Posterior cingulate gyrus (tissue), 11 donors: Measurements from ENCODE around the gene CHST9.
A peak's percentile ranks its signal among the peaks of the same experiment; 100 is the strongest.
"Not testable (repeated sequence)": the region's sequence is repeated elsewhere in the genome, so short reads cannot be mapped to it uniquely, and the experiment has no call there.

Experiments used
- DNase-seq, 10 donors: peaks; one replicate each; pipeline versions ENCODE4 v3.0.0 to v3.0.0-alpha.2; 2020 to 2021; ENCODE audit warnings: mixed read lengths in 3 of 10
- intact Hi-C: fragments of 100-400 bp; cut with DNase I; formaldehyde crosslinking; loops from one replicate; pipeline ENCODE4 v1.15.1; 2023

The CHST9 gene, protein sequence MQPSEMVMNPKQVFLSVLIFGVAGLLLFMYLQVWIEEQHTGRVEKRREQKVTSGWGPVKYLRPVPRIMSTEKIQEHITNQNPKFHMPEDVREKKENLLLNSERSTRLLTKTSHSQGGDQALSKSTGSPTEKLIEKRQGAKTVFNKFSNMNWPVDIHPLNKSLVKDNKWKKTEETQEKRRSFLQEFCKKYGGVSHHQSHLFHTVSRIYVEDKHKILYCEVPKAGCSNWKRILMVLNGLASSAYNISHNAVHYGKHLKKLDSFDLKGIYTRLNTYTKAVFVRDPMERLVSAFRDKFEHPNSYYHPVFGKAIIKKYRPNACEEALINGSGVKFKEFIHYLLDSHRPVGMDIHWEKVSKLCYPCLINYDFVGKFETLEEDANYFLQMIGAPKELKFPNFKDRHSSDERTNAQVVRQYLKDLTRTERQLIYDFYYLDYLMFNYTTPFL

DNA sequence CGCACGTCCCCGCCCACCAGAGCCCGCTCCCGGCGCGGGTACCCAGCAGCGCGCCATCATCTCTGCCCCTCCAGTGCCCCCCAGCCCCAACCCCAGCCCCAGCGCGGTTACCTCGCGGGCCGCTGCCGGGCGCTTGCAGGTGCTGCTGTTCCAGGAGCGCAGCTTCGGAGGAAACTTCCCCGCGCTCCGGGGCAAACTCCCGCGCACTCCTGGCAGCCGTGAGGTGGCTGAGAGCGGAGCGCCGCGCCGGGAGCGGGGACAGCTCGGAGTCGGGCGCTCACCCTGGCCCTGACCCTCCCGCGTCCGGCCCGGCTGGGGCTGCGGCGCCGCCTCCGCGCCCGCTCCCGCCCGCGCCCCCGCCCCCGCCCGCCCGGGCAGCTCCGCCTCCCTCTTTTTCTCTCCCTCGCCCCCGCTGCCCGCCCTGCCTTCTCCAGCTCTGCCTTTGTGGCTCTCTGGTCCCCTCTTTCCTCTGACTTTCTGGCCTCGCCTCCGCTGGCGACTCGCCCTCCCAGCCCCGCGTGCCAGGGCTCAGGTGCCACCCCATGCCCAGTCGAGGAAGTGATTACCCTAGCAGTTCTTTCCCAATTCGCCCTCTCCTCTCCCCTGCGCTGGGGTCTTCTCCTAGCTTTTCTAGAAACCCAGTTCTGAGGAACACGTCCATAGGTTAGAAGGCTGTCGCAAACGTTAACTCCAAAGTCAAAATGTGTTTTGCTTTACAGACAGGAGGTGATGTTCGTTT is at the start of gene CHST9:
TSS of gene CHST9 (minus strand) at position 284 of the 739 bp plus-strand sequence. CDS start 42,499 bp downstream, outside the sequence.
- intact Hi-C loops, result no loop called here
- peak in 8 of 10 donors; percentile 15 to 89 (median 28) for DNase-seq

DNA sequence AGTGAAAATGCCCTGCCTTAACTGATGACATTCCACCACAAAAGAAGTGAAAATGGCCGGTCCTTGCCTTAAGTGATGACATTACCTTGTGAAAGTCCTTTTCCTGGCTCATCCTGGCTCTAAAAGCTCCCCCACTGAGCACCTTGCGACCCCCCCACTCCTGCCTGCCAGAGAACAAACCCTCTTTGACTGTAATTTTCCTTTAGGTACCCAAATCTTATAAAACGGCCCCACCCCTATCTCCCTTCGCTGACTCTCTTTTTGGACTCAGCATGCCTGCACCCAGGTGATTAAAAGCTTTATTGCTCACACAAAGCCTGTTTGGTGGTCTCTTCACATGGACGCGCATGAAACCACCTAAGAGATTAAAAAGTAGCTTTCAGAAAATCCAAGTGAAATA is 47.2 kb upstream of the CHST9 start:
- DNase-seq, intact Hi-C loops: not testable (repeated sequence)

DNA sequence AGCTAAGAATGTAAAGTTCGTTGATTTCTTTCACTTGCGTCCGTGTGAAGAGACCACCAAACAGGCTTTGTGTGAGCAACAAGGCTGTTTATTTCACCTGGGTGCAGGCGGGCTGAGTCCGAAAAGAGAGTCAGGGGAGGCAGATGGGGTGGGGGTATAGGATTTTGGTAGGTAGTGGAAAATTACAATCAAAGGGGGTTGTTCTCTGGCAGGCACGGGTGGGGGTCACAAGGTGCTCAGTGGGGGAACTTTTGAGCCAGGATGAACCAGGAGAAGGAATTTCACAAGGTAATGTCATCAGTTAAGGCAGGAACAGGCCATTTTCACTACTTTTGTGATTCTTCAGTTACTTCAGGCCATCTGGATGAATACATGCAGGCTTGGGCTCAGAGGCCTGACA is 46.6 kb upstream of the CHST9 start:
- DNase-seq, intact Hi-C loops: not testable (repeated sequence)

DNA sequence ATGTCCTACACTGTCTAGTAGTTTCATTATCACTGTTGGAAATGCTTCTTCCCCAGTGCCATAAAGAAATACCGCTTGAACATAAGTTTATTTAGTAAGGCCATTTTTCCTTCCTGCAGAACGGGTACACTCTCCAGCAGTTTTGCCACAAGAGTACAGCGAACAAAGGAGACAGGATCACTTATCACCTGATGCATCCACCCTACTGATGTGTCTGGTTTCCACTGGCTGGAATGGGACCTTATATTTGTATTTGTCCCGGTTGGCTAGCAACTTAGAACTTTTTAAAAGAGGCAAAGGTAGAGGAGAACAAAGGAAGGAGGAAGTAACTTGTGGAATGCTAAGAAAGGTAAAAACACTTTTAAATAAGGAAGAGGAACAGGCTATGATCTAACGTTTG is 46.1 kb upstream of the CHST9 start:
- intact Hi-C loops, result not testable (repeated sequence)

DNA sequence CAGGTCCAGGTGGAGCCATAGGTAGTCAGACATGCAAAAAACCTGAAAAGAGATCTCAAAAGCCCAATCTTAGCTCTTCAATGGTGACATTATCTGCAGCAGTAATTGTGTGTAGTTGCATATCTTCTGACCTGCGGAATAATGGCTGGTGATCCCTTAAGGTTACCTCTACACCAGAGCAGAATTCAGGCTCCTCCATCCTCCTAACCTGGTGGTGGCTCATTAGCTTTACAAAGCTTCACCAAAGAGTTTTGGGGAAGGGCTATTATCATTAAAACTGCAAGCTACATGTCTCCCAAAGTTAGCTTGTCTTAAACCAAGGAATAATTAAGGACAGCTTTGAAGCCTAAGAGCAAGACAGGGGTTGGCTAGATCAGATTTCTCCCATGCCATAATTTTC is 42.6 kb upstream of the CHST9 start:
- DNase-seq, result no peak
- intact Hi-C loops, result no loop called here

More for the DNA sequence above, 46.1 kb upstream of the CHST9 start:
- DNase-seq, result not testable (repeated sequence)

DNA sequence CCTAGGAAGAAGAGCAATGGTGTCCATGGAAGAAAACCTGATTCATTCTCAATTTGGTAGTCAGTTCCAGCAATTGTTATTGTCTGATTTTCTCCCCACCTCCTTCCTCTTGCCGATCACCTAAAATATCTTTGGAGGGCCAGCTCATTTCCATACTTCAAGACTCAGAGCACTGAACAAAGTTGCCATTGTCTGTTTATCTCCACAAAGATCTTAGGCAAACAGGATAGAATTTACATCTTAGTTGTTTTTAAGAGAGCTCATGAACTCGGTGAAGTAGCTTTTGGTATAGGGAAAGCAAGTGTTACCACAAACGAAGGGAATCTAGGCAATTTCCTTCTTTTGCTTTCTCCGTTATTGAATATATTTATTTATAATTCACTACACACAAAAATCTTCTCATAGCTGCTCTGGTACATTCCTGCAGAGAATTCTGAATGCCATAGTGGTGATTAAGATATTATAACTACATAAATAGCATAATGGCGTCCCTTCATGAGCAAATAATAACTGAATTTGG is 41.5 kb upstream of the CHST9 start:
- intact Hi-C loops, result no loop called here
- DNase-seq, result no peak

DNA sequence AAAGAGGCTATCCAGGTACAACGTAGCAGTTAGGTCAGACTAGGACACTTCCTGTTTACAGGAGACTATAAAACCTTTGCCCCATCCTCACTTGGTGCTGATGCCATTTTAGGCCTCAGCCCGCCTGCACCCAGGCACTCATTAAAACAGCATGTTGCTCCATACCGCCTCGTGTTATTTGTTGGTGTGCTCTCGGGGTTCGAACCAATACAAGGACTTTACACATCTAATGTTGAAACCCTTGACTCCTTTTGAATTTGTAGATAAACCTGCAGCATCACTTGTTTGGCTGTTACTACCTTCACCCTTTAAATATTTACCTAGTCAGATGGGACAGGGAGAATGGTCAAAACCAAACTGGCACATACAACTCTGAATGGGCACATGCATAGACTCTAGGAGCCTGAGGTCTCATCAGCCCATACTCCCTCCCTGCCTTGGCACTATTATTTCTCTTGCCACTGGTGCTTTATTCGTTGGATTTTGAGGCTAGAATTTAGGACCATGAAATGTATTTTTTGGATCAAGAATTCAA is 40.9 kb upstream of the CHST9 start:
- DNase-seq, result no peak
- intact Hi-C loops, result no loop called here

DNA sequence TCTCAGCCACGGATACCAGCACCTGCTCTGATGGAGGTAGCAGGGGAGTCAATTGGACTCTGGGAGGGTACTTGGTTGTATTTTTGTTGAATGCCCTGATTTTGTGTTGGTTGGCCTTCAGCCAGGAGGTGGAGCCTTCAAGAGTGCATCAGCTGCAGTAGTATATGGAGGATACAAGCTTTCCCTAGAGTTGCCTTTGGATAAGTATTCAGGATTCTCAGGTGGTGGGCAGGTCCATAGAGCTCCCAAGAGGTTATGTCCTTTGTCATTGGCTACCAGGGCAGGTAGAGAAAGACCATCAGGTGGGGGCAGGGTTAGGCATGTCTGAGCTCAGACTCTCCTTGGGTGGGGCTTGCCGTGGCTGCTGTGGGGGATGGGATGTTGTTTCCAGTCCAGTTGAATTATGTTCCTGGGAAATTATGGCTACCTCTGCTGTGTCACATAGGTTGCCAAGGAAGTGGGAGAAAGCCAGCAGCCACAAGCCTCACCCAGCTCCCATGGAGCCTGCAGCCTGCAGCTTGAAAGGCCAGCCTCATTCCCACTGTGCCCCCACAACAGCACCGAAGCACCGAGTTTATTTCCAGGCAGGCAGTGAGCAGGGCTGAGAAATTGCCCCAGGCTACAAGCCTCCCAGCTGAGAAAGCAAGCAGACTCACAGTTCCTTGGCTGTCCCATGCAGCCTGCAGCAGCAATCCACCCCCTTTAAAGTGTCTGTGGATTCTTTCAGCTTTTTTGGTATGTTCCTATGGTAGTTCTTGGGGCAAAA is 38.6 kb upstream of the CHST9 start:
- intact Hi-C loops, result no loop called here
- no peak for DNase-seq

DNA sequence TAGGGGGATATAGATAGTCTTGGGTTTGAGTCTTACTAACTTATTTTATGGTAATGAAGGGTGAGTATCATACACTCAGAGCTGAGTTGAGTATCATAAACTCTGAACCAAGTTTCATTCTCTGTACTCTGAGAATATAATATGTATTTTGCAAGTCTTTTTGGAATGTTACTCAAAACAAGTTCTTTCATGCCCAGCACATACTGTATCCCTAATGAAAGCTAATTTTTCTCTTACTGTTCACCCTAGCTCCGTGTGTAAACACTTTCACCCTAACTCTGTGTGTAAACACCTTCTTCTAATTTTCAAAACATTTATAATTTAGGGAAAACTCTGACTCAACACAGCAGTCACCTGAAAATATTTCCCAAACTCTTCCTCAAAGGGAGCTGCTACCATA is 29.7 kb upstream of the CHST9 start:
- intact Hi-C loops, result no loop called here
- no peak for DNase-seq

DNA sequence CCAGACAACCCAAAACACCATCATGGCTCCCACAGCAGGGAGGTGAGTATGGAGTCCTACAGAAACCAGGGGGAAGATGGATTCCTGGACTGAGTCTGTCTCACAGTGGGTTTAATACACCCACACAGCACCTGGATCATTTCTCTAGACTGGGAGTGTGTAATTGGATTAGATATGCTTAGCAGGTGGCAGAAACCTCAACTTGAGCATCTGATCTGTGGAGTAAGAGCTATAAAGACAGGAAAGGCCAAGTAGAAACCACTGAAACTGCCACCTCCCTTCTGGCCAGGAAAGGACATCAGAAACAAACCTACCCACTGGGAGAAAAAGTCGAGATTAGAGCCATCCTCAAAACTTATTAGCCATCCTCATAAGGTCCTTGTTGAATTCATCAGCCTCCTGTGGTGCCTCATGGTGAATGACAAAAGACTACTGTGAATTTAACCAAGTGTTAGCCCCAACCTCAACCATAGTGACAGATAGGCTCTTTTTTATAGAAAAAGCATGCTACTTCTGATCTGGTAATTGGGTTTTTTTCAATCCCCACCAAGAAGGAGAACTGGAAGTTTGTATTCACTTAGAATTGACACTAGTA is 28.1 kb upstream of the CHST9 start:
- no peak for DNase-seq
- intact Hi-C loops, result no loop called here

DNA sequence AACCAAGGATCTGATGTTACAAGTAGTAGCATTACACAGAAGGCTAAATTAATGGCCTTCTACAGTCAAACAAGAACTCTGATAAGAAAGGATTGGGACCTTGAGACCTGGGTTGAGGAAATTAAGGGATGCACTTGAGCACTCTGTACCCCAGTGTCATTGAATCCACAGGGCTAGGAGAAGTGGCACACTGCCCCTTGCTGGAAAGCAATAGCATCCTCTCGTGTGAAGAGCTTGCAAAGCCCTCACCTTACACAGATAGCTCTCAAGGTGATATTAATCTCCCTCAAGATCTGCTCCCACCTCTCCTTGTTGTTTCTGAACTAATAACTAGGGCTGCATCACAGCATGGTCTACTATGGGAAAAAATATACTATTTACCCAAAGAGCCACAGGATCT is 26.5 kb upstream of the CHST9 start:
- intact Hi-C loops, result no loop called here
- no peak for DNase-seq

DNA sequence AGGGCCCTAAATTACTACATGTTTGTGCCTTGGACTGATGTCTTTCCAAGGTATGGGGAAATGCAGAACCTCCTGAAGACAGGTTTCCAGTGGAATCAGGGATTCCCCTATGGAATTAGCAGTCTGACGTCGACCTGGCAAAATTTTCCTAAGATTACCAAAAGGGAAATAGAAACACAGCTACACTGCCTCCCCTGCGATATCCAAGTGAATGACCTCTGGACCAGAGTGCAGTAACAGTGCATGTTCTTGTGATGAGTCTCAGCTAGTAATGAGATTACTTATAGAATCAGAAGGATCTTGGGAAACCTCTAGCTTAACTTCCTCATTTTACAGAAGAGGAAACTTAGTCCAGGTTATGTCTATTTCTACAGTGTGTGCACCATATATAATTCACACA is 21.3 kb upstream of the CHST9 start:
- DNase-seq, result no peak
- intact Hi-C loops, result no loop called here

DNA sequence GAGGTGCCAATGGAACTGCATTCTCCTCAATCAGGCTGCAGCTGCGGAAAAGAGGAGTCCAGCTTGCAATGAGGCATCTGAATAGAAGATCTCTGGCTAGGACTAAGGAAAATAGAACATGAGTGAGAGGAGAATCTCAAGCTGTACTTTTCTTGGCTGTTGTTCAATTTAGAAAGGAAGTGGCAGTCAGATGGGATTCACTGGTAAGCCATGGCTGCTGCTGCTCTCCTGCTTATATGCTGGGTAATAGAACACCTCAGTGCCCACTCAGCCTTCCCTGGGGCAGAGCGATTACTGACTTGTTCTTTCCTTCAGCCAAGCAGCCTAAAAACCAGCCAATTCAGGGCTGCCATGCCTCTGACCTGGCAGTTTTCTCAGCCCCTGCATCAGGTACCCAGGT is 17.6 kb upstream of the CHST9 start:
- DNase-seq, result no peak
- intact Hi-C loops, result no loop called here

DNA sequence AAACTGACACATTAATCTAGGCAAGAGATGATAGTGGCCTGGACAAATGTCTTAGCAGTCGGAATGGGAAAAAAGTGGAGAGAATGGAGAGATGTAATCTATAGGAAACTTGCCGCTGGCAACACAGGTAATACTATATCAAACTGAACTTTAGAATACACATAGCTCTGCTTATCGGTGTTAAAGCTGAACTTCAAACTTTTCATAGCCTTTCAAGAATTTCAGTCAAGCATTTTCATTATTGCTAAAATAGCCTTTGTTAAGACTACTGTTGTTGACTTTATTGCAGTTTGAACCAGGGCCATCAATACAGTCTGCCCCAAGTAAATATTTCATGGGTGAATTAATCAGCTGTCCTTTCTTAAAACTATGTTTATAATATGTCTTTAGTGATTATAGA is 12.9 kb upstream of the CHST9 start:
- intact Hi-C loops, result no loop called here
- no peak for DNase-seq

DNA sequence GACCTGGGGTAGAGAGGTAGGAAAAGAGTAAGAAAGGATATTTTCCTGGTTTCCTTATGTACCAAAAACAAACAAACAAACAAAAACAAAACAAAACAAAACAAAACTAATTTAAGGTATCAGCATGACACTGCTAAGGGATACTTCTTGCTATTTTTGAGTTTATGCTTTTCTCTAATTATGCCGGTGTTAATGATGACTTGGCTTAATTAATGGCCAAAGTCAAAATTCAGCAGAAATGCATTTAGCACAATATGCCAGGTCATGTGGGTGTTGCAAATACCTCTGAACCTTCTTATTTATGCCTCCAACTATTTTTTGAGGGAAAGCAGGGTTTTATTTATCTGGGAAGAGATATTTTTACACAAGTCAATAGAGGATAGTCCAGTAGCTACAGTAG is 3.2 kb upstream of the CHST9 start:
- intact Hi-C loops, result no loop called here
- DNase-seq, result no peak

DNA sequence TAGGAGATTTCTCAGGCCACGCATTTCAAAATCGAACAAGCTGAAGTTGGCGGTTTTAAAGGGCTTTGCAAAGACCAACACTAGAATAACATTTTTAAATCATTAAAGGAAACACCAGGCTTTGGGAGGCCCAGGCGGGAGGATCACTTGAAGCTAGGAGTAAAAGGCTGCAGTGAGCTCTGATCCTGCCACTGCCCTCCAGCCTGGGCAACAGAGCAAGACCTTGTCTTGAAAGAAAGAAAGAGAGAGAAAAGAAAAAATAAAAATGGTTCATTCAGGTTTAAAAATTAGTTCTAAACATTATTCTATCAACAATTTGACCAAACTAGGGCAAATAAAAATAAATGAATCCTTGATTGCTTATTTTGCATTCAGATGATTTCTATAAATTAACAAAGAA is 789 bp upstream of the CHST9 start:
- intact Hi-C loops, result no loop called here
- no peak for DNase-seq

DNA sequence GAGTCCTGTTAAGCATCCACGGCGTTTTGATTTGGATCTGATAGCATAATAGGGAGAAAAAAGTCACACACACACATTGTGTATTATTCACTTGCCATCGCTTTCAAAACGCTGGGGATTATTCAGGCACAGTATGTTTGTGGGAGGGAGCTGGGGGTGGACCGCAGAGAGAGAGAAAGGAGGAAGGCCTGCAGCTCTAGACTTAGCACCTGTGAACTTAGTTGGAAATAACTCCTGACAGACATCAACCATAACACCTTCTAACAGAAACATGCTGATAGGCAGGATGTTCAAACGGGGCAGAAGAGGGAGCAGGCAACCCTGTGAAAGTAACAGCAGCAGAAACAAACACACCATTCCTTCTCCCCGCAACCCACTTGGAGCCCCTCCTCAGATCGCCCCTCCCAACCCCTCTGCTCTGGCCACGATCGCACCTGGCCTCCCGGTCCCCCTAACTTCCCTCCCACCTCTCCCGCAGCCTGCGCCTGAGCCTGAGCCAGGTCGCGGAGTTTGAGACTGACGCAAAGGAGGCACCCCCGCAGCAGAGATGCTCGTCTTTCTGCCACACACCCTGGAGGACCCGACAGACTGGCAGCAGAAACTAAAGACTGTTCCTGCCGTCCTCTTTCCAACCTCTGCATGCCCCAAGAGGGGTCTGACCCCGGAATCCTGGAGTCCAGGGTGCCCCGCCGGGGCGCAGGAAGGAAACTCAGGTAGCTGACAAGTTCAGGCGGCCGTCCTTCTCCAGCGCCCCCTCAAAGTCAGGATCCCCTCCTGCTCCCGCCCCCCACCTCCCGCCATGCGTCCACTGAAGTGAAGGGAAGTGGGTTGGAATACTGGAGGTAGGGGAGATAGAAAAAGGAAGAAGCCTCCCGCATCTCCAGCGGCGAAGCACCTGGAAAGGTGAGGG is 738 bp downstream of the CHST9 start:
- intact Hi-C loops, result no loop called here
- DNase-seq, result peak in 5 of 10 donors; percentile 8 to 82 (median 54)

DNA sequence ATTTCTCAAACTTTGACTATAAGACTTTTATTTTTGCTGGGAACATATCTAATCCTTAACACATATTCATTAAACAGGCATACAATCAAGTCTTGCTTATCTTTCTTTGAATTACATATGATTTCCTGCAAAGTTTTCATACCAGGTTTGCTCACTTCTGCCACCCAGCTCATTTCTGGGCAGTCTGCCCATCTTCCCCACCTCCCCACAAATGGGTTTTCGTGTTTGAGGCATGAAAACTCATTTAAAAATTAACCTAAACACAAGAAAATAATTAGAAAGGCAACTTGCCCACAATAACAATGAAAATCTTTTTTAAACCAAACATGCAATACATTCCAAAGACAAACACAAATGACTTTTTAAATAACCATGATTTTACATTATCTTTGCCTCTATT is 3.4 kb downstream of the CHST9 start:
- intact Hi-C loops, result no loop called here
- no peak for DNase-seq

DNA sequence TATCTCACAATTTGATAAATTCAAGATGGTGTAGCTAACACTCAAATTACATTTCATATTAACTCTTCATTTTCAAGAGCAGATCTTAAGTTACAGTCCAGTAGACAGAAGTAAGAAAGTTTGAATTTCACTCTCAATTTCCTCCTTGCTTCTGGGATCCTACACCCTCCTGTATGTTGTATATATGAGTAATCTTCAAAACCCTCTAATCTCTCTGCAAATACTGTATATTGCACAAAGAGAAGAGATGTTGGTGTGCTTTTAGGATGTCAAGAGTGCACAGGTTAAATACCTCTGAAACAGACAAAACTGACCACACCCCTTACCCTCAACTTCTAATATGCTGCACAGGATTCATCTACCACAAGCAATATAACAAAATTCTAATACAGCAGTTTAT is 6.7 kb downstream of the CHST9 start:
- intact Hi-C loops, result no loop called here
- DNase-seq, result no peak
